Measurements from ENCODE around the gene SNX19. TPM values are rescaled to one million over a fixed set of nuclear protein-coding genes. Genes with fewer than 3 reads are reported as not detected.
"Not testable (repeated sequence)": the region's sequence is repeated elsewhere in the genome, so short reads cannot be mapped to it uniquely, and the experiment has no call there.

SNX19 gene
- polyA plus RNA-seq, 1 donor, result 26.7 TPM

DNA sequence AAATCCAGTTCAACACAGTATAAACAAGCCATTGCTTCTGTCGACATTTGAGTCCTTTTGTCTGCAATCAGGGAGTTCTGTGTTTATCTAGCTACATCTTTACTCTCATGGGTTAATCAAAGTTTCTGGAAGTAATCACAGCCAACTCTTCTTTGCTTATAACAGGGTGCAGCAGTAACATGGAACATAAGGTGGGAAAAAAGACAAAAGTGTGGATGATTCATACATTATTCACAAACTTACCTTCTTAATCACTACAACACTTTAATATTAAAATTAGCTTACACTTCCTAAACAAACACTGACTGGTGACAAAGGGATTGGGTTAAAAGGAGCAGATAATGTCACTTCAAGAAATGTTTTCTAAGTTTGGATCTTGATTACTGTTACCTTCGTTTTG lies 44.7 kb downstream of the SNX19 start:
- DNase-seq, result no peak

- no peak for DNase-seq
Observed at GRCh38 chr11:130868721-130869390, 47.4 kb downstream of the SNX19 start.

GRCh38 chr11:130868086-130868710 lies 48.1 kb downstream of the SNX19 start:
- no peak for DNase-seq

- DNase-seq, result no peak
Observed at GRCh38 chr11:130866831-130867230, 49.4 kb downstream of the SNX19 start.

- DNase-seq, result no peak
Observed at GRCh38 chr11:130865774-130866114, 50.5 kb downstream of the SNX19 start.

- DNase-seq, result no peak
Observed at GRCh38 chr11:130865091-130865773, 51.0 kb downstream of the SNX19 start.

GRCh38 chr11:130861902-130862860 lies 54.1 kb downstream of the SNX19 start:
- DNase-seq, result peak; percentile 92

GRCh38 chr11:130861283-130861682 lies 55.0 kb downstream of the SNX19 start:
- no peak for DNase-seq

DNA sequence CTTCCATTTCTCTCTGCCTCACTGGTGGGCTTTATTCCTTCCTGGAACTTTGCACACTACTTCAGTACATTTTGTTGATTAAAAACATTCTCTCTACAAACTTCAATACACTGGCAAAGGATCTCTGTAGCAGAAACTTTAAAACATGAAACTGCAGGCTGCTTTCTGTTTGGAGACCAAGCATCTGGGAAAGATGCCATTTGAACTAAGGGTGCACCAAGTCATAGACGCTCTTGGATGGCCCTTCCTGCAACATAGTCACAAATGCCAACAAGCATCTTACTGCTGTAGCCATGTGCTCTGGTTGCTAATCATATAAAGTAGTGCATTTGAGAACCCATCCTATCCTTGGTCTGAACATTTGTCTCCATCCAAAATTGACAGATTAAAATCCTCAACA lies 56.4 kb downstream of the SNX19 start:
- no peak for DNase-seq

DNA sequence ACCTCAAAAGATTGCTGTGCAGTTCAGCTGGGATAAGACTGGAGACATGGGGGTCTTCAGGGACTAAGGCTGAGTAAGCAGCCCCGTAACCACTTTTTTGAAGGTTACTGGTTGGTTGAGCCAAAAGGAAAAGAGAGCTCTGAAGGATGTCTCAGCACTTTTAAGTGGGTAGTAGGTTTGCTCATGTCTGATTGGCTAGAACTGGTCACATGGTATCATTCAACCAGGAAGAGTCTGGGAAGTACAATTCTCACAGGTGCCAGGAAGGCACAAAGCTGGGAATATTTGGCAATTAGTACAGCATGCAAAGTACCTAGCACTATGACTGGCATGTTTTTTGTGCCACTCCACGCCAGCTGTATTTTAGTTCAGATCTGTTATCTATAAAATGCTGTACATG lies 58.1 kb downstream of the SNX19 start:
- no peak for DNase-seq

- not testable (repeated sequence) for DNase-seq
Observed at GRCh38 chr11:130855707-130856106, 60.6 kb downstream of the SNX19 start.

GRCh38 chr11:130854483-130854882 lies 61.8 kb downstream of the SNX19 start:
- DNase-seq, result no peak

GRCh38 chr11:130852589-130852988 lies 63.7 kb downstream of the SNX19 start:
- DNase-seq, result no peak

DNA sequence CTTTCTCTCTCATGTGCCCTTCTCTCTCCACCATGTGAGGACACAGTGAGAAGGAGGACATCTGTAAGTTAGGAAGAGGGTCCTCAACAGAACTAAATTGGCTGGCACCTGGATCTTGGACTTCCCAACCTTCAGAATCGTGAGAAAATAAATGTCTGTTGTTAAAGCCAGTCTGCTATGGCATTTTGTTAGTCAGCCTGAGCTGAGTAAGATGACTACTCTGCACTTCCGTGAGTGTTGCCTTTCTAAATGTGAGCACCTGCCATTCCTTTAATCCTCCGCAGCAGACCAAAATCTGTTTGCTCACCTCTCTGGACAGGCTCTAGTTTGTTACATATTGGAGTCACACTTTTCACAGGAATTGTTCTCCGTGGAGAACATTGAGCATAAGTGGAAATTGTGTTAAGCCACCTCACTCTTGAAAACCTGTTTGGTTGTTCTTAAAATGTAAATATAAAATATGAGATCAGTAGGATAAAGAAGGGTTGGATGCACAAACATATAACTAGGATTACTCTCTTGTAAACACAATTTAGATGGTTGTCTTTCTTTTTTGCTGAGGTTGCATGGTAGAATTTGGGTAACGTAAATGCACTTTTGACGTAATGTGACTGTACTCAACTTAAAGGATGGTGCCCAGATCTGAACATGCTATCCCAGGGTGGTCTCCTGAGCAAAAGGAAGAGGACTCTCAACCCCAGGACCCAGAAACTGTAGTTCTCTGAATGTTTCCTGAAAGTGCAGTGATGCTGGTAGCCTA lies 65.9 kb downstream of the SNX19 start:
- DNase-seq, result no peak

GRCh38 chr11:130849215-130849568 lies 67.1 kb downstream of the SNX19 start:
- no peak for DNase-seq

DNA sequence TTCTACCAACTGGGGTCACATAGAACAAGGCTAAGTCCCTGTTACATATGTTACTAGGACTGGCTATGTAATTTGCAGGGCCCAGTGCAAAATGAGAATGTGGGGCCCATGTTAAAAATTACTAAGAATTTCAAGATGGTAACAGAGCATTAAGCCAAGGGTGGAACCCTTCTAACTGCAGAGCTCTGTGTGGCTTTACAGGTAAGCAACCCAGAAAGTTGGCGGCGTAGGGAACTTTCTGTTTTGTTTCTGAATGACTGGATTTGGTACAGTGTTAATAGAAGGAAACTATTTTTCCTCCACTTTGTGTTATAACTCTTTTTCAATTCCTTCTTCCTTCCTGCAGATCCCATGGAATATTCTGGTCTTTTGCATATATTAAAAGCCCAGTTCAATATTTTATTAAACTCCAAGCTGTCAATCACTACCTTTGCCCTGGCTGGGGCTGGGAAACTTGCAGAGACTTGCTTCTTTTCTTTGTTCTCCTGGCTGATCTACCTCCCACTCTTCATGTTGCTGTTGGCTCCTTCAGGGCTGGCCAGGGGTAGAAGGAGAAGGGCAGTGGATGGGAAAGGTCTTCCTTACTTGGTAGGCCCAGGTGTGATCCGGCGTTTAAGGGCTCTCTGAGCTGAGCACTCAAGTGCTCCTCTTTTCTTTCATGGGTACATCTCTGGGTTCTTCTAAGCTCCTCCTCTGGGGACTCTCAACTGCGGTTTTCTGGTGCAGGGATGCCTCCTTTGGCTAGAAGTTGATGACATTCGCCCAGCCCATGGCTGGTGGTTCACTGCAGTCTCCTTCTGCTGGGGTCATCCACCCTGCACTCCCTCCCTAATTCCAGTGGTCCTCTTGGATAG lies 67.7 kb downstream of the SNX19 start:
- no peak for DNase-seq

GRCh38 chr11:130847517-130847916 lies 68.8 kb downstream of the SNX19 start:
- no peak for DNase-seq

GRCh38 chr11:130846606-130847005 lies 69.7 kb downstream of the SNX19 start:
- no peak for DNase-seq

GRCh38 chr11:130842001-130842400 lies 74.3 kb downstream of the SNX19 start:
- no peak for DNase-seq

DNA sequence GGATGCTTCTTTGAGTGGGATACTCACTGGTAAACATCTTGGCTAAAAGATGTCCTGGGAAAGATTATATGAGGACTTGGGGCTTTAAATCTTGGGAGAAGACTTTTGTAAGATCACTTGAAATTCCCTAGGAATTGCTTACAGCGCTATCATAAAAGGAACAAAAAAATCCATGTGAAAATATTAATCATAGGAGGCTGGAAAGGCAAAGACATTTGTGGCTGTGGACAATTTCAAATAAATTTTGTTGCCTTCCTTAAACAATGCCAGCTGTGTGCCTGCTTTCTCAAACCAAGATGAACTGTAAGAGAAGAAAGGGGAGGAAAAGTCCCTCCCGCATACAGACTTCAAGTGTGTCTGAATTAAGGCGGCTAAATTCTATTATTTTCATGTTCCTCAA lies 75.6 kb downstream of the SNX19 start:
- no peak for DNase-seq

GRCh38 chr11:130839981-130840666 lies 76.2 kb downstream of the SNX19 start:
- DNase-seq, result peak; percentile 47

All from hindlimb muscle (tissue), 1 donor.